ENCODE results near the gene ATE1. TPM values are rescaled to one million over a fixed set of nuclear protein-coding genes. Genes with fewer than 3 reads are reported as not detected.

ATE1 gene
- polyA plus RNA-seq, 2 of the 4 experiments (the other 2 are of a cell fraction), result 27.2 to 58.8 TPM

GRCh38 chr10:121873236-121873635, 54.6 kb downstream of the ATE1 start:
- no peaks in the 10 kb centered on the region for H3K9me3 ChIP-seq
- POLR2A ChIA-PET, result no interaction called here
- no peak for ATAC-seq
- no peak overlapping the region for H3K27ac ChIP-seq
- no peak overlapping the region for H3K4me2 ChIP-seq
- H3K4me3 ChIP-seq, result no peak overlapping the region
- no peak for FAIRE-seq
- TF ChIP-seq ESRRA (IDR thresholded peaks at IDR 0.05; ENCODE audit: borderline replicate concordance, low read length) (no peak), CBX8 (IDR thresholded peaks at IDR 0.05) (no peak), JUN (IDR thresholded peaks at IDR 0.05) (no peak), ZNF302 (CRISPR knock-in tag; IDR thresholded peaks at IDR 0.05) (no peak), TP53 (CRISPR knock-in tag; IDR thresholded peaks at IDR 0.05) (no peak), RAD21 (conservative IDR thresholded peaks at IDR 0.05 in 1 of 2, IDR thresholded peaks at IDR 0.05 in 1 of 2) (no peak), ZFP36 (IDR thresholded peaks at IDR 0.05; ENCODE audit: borderline replicate concordance, partially characterized antibody) (no peak)
- peaks cover 9% of the 10 kb centered on the region; the same call in 1 of the 3 replicates for H3K4me1 ChIP-seq
- no peak for DNase-seq (ENCODE audit: low read depth in 1 of 2, low spot score in 1 of 2)
- CTCF ChIA-PET, result no interaction called here
- 93% methylated on average over 3 of the region's 3 CpGs for WGBS (ENCODE audit: missing lambda C conversion rate)

- CTCF ChIA-PET, result no interaction called here
- TF ChIP-seq RFX5 (IDR thresholded peaks at IDR 0.05), result no peak
- no peak for TF ChIP-seq E2F6 (IDR thresholded peaks at IDR 0.05; ENCODE audit: borderline replicate concordance, low read depth)
- no peak for TF ChIP-seq KDM1A (IDR thresholded peaks at IDR 0.05; ENCODE audit: low read depth)
- TF ChIP-seq MAFK (IDR thresholded peaks at IDR 0.05; ENCODE audit: partially characterized antibody), result no peak
- TF ChIP-seq, protein P1, sequence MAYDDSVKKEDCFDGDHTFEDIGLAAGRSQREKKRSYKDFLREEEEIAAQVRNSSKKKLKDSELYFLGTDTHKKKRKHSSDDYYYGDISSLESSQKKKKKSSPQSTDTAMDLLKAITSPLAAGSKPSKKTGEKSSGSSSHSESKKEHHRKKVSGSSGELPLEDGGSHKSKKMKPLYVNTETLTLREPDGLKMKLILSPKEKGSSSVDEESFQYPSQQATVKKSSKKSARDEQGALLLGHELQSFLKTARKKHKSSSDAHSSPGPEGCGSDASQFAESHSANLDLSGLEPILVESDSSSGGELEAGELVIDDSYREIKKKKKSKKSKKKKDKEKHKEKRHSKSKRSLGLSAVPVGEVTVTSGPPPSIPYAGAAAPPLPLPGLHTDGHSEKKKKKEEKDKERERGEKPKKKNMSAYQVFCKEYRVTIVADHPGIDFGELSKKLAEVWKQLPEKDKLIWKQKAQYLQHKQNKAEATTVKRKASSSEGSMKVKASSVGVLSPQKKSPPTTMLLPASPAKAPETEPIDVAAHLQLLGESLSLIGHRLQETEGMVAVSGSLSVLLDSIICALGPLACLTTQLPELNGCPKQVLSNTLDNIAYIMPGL (CRISPR knock-in tag; IDR thresholded peaks at IDR 0.05; ENCODE audit: borderline replicate concordance), result no peak
- TF ChIP-seq HOXA7 (CRISPR knock-in tag; IDR thresholded peaks at IDR 0.05), result no peak
- TF ChIP-seq FOXS1 (CRISPR knock-in tag; IDR thresholded peaks at IDR 0.05), result no peak
- TF ChIP-seq, protein P2, sequence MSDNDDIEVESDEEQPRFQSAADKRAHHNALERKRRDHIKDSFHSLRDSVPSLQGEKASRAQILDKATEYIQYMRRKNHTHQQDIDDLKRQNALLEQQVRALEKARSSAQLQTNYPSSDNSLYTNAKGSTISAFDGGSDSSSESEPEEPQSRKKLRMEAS (IDR thresholded peaks at IDR 0.05), result no peak
- TF ChIP-seq RAD21 (conservative IDR thresholded peaks at IDR 0.05 in 1 of 2, IDR thresholded peaks at IDR 0.05 in 1 of 2), result no peak
- DNase-seq (ENCODE audit: low read depth in 1 of 2, low spot score in 1 of 2), result no peak
- 92% methylated on average over 1 of the region's 1 CpG for WGBS (ENCODE audit: missing lambda C conversion rate)
- FAIRE-seq, result no peak
- Histone ChIP-seq H3K9me3 (no peaks in the 10 kb centered on the region), H3K4me3 (no peak overlapping the region), H3K4me1 (peaks cover 9% of the 10 kb centered on the region; the same call in 1 of the 3 replicates), H3K27ac (no peak overlapping the region), H3K4me2 (no peak overlapping the region)
- POLR2A ChIA-PET, result no interaction called here
- ATAC-seq, result no peak
Observed at GRCh38 chr10:121870413-121870812, 57.4 kb downstream of the ATE1 start.

GRCh38 chr10:121865554-121865953, 62.3 kb downstream of the ATE1 start:
- WGBS (ENCODE audit: missing lambda C conversion rate), result 92% methylated on average over 4 of the region's 4 CpGs
- no peaks in the 10 kb centered on the region for H3K4me1 ChIP-seq
- no peak overlapping the region for H3K4me2 ChIP-seq
- no peak overlapping the region for H3K4me3 ChIP-seq
- H3K27ac ChIP-seq, result no peak overlapping the region
- DNase-seq (ENCODE audit: low read depth in 1 of 2, low spot score in 1 of 2), result no peak
- ATAC-seq, result no peak
- H3K9me3 ChIP-seq, result no peaks in the 10 kb centered on the region
- TF ChIP-seq MAFK (IDR thresholded peaks at IDR 0.05; ENCODE audit: partially characterized antibody) (no peak), REST (IDR thresholded peaks at IDR 0.05) (no peak), HOXA7 (CRISPR knock-in tag; IDR thresholded peaks at IDR 0.05) (no peak), USF2 (IDR thresholded peaks at IDR 0.05) (no peak), MYC (IDR thresholded peaks at IDR 0.05; ENCODE audit: borderline replicate concordance, low read length) (no peak), EHF (CRISPR knock-in tag; IDR thresholded peaks at IDR 0.05) (no peak), ZC3H11A (IDR thresholded peaks at IDR 0.05) (no peak), BHLHE40 (IDR thresholded peaks at IDR 0.05; ENCODE audit: low read depth, low read length) (no peak), KDM1A (IDR thresholded peaks at IDR 0.05; ENCODE audit: low read depth) (no peak), JUNB (IDR thresholded peaks at IDR 0.05) (no peak)
- TF ChIP-seq, protein P1 (CRISPR knock-in tag; IDR thresholded peaks at IDR 0.05; ENCODE audit: borderline replicate concordance), result no peak
- ChIA-PET CTCF (interaction anchor here (1.3 kb wide), 1 partner anchor 35 kb away, joined by 3 read pairs; no protein-coding TSS in a partner anchor), POLR2A (no interaction called here)
- FAIRE-seq, result no peak

Measured in A549 (cell line).